NCI-H2171 (cell line): Measurements from ENCODE around the gene DAPK1.

Experiments used
- DNase-seq: peaks from one replicate; lab custom pipeline; 2025; lab: John Stamatoyannopoulos, UW

The DAPK1 gene

DNA sequence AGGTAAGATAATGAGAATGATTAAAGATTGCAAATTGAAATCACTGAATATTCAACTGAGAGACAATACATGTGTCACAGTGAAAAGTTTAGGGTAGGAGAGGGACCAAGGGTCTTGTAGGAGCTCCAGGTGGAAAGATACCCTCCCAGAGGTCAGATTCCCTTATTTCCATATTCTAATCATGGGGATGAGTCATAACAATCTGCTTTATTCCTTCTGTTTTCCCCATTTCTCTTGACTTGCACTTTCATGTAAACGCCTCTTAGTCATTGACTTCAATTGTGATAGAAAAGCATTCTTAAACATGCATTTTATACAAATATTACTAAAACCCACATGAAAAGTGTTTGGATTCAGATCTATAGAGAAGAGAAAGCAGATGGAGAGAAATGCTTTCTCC lies 147.0 kb downstream of the DAPK1 start:
- no peak for DNase-seq

DNA sequence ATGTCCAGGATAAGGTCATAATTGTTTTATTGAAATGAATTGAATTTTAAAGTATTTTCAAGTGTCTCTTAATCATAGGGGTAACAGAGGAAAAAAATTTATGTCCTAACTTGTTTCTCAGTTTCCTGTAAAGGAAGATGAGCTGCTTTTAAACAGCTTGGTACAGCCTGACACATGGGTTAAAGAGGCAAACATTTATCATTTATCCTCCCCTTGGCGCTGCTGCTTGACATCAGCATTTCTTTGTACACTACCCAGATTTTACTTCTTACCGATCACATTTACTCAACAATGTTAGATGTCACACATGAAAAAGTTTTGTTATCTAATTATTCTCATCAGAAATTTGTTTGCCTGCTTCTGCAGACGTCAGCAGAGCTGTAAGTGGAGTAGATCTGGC lies 148.9 kb downstream of the DAPK1 start:
- DNase-seq, result no peak

DNA sequence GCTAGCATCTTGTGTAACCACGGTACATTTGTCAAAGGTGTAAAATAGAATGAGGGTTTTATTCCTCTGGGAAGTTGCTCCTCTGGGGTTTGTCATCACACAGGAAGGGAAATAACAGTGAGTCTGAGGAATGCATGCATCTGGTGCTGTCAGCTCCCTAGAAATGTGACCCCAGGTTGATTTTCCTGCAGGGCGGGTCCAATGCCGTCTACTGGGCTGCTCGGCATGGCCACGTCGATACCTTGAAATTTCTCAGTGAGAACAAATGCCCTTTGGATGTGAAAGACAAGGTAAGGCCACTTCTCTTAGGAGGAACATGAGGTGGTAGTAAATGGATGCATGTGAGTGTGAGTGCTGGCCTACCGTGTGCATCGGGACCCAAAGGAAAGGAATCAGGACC lies 149.4 kb downstream of the DAPK1 start:
- no peak for DNase-seq

DNA sequence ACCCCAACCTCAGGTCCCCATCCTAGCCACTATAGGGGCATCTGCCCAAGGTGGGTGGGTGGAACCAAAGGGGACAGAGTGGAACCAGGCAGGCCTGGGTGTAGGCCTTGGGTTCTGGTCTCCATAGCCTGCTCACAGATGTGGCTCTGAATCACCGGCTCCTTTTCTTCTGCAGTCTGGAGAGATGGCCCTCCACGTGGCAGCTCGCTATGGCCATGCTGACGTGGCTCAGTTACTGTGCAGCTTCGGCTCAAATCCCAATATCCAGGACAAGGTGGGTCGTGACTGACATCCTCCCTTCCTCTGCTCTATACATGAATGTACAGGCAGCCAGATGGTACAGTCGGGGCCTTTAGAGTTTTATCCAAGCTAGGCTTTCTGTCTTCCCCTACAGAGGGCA lies 150.9 kb downstream of the DAPK1 start:
- no peak for DNase-seq

DNA sequence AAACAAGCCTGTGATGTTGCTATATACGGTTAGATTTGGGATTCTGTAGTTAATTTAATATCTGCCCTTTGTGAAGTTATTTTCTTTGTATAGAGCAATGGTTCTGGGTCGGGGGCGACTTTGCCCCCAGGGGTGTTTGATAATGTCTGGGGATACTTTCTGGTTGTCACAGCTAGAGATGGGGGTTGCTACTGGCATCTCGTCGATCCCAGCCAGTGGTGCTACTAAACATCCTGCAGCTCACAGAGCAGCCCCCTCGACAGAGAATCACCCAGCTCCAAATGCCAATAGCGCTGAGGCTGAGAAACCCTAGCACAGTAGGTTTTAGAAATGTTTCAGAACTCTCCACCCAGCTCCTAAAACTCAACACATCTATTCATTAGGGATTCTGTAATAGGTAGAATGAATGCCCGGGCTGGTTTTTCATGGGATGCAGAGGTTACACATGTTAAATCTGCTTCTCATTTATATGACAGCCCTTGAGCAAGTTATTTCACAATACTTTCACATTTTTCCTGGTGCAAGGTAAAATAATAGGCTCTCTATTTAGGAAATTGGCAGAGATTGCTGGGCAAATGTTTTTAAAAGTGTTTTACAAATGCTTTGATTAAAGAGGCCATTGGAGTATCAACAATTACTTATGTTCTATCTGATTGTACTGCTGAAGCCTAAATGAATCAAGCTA lies 153.1 kb downstream of the DAPK1 start:
- DNase-seq, result no peak

DNA sequence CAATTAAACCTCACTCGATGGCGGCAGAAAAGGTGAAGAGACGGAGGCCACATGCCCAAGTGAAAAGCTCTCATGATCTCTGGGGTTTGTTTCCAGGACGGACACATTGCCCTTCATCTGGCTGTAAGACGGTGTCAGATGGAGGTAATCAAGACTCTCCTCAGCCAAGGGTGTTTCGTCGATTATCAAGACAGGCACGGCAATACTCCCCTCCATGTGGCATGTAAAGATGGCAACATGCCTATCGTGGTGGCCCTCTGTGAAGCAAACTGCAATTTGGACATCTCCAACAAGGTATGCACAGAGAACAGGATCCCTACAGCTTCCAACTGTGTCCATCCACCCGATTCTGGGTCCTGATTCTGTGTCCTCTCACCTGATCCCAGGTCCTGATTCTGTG lies 153.8 kb downstream of the DAPK1 start:
- no peak for DNase-seq

DNA sequence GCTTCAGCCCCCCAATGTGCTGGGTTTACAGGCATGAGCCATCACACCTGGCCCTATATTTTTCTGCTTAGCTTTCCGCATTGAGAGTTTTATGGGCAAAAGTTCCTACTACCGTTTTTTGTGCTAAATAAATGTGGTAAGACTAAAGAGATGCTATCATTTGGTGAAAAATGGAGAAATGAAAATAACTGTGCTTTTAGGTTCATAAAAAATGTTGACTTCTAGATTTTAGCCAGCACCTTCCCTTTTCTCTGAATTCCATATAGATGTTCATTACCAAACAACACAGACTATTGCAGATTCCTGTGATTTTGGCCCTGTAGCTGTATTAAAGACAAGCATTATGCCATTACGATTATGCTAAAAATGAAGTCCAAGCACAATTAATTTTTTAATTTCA lies 156.3 kb downstream of the DAPK1 start:
- no peak for DNase-seq

DNA sequence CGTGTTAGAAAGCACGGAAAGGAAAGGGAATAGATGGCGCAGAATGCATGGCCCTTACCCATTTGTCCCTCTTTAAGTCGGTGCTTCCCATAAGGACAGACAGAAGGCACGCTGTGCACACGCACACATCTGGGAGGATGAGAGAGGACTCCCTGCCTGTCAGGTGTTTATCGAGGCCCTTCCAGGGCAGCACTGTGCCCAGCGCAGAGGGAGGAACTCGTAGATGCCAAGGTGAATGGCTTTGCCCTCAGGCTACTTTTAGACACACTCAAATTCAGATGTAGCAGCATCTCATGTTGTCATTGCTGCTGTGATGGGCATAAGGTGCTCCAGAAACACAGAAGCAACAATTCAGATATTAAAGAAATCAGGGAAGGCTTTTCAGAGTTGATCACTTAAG lies 158.1 kb downstream of the DAPK1 start:
- no peak for DNase-seq

DNA sequence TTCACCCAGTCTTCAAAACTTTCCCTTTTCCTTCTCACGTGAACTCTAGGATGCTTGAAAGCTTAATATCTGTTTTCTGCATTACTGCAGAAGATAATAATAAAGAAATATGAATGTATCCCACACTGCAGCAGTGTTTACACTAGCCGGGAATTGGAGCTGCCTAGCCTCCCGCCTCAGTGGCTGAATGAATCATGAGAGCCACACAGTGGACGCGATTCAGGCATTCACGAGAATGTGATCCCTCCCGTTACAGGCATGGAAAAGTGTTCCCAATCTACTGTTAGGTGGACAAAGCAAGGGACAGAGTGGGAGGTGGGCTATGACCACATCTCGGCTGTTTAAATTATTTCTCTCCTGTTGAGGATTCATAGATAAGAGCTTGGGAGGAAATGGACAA lies 158.8 kb downstream of the DAPK1 start:
- no peak for DNase-seq

DNA sequence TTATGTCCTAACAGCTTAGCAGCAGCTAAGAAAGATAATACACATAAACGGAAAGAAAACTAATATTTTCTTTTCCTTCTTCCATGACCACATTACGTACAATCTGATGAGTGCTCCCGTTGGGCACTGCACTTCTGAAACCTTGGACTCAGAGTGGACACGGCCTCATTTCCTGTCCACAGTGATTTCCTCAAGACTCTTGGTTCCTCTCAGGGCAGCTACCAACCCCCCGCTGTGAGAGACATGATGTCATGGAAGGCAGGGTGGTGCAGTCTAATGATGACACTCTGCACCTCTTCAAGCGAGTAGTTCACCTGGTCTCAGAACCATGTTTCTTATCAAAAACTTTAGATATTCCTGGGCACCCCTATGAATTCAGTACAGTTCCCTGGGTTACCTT lies 159.5 kb downstream of the DAPK1 start:
- no peak for DNase-seq

DNA sequence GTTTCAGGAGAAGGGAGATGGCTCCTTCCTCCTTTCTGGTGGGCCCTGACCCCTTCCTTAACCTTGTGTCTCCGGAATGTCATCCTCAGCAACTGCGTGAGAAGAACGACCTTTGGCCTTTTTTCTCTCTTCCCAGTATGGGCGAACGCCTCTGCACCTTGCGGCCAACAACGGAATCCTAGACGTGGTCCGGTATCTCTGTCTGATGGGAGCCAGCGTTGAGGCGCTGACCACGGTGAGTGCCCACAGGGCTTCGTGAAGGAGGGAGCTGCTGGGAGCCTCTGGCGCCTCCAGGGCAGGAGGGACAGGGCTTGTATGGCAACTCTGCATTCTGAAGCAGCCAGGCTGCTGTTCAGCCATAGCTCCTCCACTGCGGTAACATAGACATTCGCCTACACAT lies 160.2 kb downstream of the DAPK1 start:
- DNase-seq, result no peak

DNA sequence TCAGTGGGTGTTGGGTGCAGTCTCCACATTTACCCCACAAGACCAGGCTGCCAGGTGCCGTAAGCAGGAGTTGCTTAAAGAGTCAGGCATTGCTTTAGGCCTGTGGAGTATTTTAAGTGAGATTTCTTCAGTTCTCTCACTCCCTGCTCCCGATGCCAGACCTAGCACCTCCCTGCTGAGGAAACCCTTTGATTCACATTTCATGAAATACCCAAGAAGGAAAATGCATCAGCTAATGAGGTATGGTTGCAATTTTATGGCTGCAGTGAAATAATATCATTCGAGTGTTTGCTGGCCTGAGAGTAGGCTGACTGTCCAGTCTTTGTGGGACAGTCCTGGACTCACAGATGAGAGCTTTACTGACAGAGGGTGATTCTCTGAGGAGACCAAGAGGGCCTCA lies 160.8 kb downstream of the DAPK1 start:
- no peak for DNase-seq

DNA sequence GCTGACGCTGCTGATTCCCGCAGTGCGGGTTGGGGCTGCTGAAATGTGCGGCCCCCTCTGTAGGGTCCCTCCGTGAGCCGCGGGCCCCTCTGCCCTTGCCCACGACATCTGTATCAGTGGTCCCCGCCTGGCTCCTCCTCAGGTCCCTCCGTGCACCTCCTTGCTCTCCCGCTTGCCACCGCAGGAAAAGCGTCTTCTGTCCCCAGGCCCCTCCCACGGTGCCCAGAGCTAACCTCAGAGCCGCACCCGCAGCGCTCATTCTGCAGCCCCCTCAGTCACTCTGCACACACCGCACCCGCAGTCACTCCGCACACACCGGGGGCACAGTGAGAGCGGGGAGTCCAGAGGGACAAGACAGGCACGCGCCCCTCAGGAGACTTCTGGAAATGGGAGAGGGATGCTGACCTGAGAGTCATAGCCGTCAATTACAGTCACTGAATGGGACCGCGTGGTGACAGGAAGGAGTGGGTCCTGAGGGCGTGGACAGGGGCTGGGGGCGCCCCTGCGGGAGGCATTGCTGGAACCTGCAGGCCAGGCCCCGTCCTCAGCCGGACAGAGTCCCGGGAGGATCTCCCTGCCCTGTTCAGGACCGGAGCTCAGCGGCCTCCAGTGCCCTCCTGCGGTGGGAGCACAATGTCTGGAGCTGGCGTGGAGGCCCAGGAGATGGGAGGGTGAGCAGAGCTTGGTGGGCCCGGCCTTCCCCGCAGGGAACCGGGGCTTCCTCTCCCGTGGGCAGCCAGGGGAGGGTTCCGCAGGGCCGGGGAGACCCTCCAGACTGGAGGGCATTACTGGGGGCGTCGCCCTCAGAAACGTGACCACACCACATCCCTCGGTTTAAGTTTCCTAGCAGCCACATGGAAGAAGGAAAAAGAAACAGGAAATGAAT lies 162.1 kb downstream of the DAPK1 start:
- no peak for DNase-seq

DNA sequence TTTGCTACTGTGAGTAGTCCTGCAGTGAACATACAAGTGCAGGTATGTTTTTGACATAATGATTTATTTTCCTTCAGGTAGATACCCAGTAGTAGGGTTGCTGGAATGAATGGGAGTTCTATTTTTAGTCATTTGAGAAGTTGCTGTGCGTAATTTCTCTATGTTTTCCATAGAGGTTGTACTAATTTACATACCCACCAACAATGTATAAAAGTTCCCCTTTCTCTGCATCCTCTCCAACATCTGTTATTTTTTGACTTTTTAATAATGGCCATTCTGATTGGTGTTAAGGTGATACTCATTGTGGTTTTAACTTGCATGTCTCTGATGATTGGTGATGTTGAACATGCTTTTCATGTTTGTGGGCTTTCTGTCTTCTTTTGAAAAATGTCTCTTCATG lies 163.6 kb downstream of the DAPK1 start:
- DNase-seq, result no peak

DNA sequence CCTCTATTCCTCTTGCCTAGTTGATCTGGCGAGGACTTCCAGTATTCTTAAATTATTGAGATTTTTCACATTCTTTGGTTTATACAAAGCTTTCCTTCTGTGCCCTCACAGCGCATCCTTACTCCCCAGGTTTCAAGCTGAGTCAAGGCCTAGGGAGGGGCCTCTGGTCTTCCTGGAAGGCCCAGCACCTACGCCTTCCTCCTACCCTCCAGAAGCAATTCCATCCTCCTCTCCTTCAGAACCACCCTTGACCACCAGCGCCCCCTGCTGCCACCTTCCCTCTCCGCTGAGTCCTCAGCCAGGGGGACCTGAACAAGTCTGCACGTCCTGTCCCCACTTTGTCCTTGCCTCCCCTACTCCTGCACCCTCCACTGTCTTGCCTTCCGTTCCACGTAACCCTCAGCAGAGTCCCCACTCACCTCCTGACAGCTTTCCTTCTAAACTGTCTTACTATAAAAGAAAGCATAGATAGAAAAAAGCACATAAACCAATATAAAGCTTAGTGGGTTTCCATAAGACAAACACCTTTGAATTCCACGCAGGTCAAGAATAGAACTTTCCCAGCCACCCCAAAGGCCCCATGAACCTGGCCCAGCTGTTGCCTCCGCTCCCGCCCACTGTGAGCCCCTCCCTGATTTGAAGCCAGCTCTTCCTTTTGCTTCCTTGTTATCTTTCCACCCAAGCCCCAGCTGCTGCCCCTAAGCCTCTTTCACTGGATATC lies 165.3 kb downstream of the DAPK1 start:
- DNase-seq, result no peak

DNA sequence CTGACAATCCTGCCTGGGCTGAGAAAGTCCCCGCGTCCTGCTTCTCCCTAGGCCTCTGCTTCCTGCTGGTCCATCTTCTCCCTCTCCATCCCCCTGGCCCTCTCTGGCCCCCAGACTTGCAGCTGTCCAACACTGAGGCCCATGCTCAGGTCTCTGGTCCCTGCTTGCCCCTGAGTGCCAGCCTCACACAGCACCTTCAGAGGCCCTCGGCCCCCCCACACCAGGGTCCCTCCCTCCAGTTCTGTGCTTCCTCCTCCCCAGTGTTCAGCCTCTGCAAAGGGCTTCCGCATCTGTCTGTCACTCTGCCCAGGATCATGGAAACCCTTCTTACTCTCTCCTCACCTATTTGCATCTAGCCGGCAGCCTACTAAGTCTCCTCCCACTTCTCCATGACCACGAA lies 165.9 kb downstream of the DAPK1 start:
- DNase-seq, result no peak

DNA sequence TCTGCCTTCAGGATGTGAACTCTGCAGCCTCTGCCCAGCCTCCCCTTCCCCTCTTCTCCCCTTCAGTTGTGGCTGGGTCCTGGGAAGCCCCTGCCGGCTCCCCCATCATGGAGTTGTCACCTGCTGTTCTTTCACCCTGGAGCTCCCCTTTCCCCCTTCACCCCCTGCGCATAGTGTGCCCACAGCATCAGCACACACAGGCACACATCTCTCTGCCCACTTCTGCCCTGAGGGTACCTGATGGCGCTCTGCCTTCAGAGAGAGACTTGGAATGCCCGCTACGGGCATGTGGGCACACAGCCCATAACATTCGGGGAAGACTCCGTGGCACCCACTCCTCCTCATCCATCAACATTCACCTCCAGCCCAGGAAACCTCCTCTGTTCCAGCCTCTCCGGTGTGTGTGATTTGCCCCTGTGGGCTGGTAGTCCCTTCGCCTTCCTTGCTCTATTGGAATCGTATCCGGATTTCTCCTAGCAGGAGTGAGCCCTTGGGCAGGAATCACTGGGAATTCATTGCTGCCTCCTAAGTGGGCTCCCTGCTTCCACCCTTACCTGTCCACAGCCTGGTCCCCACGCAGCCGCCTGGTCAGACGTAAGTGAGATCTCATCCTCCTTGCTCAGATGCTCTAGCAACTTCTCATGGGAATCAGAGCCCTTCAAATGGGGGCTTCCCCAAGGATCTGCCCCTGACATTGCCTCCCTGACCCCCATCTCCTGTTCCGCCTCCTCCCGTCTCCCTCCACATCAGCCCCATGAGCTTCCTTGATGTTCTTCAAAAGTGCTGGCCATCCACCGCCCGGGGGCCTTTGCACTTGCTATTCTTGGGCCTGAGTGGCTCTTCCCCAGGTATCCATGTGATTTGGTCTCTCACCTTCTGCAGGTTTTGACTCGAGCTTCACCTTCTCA lies 166.7 kb downstream of the DAPK1 start:
- no peak for DNase-seq

DNA sequence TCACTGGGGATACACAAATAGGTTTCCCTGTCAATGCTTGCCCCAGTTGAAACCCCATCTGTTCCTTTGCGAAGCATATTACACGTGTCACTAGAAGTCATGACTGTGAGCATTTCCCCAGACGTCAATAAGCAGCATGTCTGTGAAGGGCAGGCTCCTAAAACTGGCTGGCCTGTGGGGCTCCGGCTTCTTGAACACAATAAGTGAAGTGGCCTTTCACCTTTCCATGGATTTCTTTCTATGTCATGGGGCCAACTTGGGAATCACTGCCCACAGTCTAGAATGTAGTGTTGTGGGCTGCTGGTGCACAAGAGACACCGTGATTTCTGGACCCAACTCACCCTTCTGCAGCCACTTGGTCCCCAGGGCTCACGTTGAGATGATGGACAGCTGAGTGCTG lies 167.8 kb downstream of the DAPK1 start:
- DNase-seq, result no peak

DNA sequence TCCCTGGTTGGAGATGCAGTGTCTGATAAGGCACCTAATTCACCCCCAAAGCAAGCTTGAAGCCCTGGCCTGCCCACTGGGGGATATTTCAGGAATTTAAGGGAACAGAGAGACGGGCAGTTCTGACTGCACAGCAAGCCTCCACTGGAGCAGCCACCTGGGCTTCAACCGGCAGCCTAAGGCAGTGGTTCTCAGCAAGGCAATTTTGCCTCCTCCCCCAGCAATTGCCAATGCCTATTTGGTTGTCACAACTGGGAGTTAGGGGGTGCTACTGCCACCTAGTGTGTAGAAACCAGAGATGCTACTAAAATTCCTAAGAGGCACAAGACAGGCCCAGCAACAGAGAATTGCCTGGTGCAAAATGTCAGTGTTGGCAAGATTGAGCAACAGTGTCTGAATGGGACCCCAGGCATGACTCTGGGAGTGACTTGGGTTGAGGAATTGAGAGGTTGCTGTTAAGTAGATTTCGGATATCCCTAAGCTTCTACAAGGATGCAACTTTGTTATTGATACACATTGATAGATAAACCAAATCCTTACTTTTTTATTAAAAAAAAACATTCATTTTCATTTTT lies 169.6 kb downstream of the DAPK1 start:
- DNase-seq, result no peak

DNA sequence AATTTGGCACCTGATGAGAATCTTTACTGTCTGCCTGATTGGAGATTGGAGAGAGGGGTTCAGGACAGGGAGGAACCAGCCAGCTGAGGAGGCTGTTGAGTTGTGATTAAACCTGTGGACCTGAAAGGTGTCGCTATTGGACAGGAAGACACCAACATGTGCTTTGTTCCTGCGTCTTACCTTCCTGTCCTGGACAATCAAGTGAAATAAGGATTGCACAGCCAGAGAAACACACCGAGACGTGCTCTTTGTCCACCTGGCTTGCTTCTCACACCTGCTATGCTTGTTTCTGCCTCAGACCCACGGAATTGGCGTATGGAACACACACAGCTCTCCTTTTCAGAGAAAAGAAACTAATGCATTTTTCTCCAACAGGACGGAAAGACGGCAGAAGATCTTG lies 170.6 kb downstream of the DAPK1 start:
- no peak for DNase-seq

DNA sequence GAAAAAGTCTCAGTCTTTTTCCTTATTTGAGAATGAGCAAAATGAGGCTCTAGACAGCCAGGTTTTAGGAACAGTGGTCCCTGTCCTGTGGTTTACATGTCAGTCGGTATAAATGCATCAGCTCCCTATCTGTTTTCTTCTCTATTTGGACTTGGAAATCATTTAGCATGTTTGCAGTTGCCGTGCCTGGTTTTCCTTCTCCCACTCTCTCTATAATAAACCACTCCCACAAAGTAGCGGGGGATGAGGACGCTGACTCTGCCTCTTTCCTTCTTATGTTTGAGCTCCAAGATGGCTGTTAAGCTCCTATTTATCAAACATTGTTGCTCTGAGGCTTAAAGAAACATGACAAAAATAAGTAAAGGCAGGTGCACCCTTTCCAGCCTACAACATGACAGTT lies 171.1 kb downstream of the DAPK1 start:
- DNase-seq, result no peak
